K562 (cell line): ENCODE data around the gene PCBP4. TPM values are rescaled to one million over a fixed set of nuclear protein-coding genes. Genes with fewer than 3 reads are reported as not detected.

ENCODE experiments used
- HIVEP1 ChIP-seq: fragments of 250-450 bp; sonication (Bioruptor Pico); IDR thresholded peaks from 2 replicates; pipeline ENCODE4 v1.4.0; 2020; ENCODE audit warnings: mild to moderate bottlenecking
- HMGN3 ChIP-seq: IDR thresholded peaks from 2 replicates; pipeline ENCODE4 v1.6.1; 2011; ENCODE audit warnings: borderline replicate concordance, low read depth, mild to moderate bottlenecking, mixed read lengths, low read length; ENCODE audit not compliant: insufficient read length; ENCODE audit errors: extremely low read depth
- NFIC ChIP-seq: fragments of 450-650 bp; IDR thresholded peaks from 2 replicates; pipeline ENCODE4 v1.6.1; 2017; ENCODE audit warnings: mild to moderate bottlenecking, inconsistent platforms
- NONO ChIP-seq, 2 experiments: fragments of 200-400 bp in 1 of 2; fragments of 450-650 bp in 1 of 2; formaldehyde crosslinking in 1 of 2; IDR thresholded peaks; 2 replicates each; pipeline ENCODE4 v1.6.1; 2017; ENCODE audit warnings: low read depth in 2 of 2, mild to moderate bottlenecking in 2 of 2, moderate library complexity in 2 of 2, low read length in 1 of 2
- PHF21A ChIP-seq: fragments of 450-650 bp; IDR thresholded peaks from 2 replicates; pipeline ENCODE4 v1.6.1; 2017; ENCODE audit warnings: low read depth, borderline replicate concordance
- RBBP5 ChIP-seq: fragments of 200-600 bp; sonication (generic); IDR thresholded peaks from 2 replicates; pipeline ENCODE4 v1.6.1; 2012; ENCODE audit warnings: borderline replicate concordance, mild to moderate bottlenecking, low read length, control low read depth, inconsistent platforms; ENCODE audit not compliant: insufficient read depth, poor library complexity, severe bottlenecking
- WHSC1 ChIP-seq: IDR thresholded peaks from one replicate; pipeline ENCODE4 v1.6.1; 2012; ENCODE audit warnings: low read length, control low read depth, inconsistent platforms
- ZNF253 ChIP-seq: fragments of 250-450 bp; sonication (Bioruptor Pico); conservative IDR thresholded peaks from 2 replicates; pipeline ENCODE4 v1.6.1; 2021; ENCODE audit warnings: mild to moderate bottlenecking
- polyA plus RNA-seq, 8 experiments: library from polyadenylated mRNA; depleted of rRNA in 4 of 8; stranded (reverse) in 5 of 8; unstranded in 3 of 8; fragments of >200 nt; fragmentation: Nextera tagmentation in 2 of 8; fragmentation: Illumina TruSeq in 1 of 8; extraction: Ambion mirVana in 2 of 8; extraction: Trizol in 1 of 8; gene quantifications; 2 replicates each; pipeline versions ENCODE4 v1.2.1 to v1.2.3, GENCODE V29; 2011 to 2014; ENCODE audit warnings: inconsistent platforms in 1 of 8, missing spikeins in 1 of 8
- total RNA-seq, 7 experiments: library from RNA; depleted of rRNA in 6 of 7; stranded (reverse); fragments of >200 nt in 6 of 7; fragmentation: Illumina TruSeq in 2 of 7; extraction: Trizol in 2 of 7; gene quantifications; 2 replicates each; pipeline versions ENCODE4 v1.2.1 to v1.2.3, GENCODE V29; 2011 to 2021; ENCODE audit warnings: low replicate concordance in 1 of 7
- TF ChIP-seq, protein P1 (sequence below): fragments of 450-650 bp; formaldehyde crosslinking; IDR thresholded peaks from 2 replicates; pipeline ENCODE4 v1.4.0; 2022; ENCODE audit warnings: missing genetic modification characterization
- TF ChIP-seq, protein P2 (sequence below): fragments of 450-650 bp; IDR thresholded peaks from 2 replicates; pipeline ENCODE4 v1.6.1; 2016; ENCODE audit warnings: mild to moderate bottlenecking, moderate library complexity
- TF ChIP-seq, protein P3 (sequence below): IDR thresholded peaks from 2 replicates; pipeline ENCODE4 v1.6.1; 2012; ENCODE audit warnings: low read depth, low read length, improper control_type of control experiment, borderline replicate concordance

The PCBP4 gene
- total and polyA plus RNA-seq, 9 of the 15 experiments (the other 6 are each of a cell fraction or from before 2014, with no cell fraction given), result 0.06 to 5.8 (median 2.6) TPM

DNA sequence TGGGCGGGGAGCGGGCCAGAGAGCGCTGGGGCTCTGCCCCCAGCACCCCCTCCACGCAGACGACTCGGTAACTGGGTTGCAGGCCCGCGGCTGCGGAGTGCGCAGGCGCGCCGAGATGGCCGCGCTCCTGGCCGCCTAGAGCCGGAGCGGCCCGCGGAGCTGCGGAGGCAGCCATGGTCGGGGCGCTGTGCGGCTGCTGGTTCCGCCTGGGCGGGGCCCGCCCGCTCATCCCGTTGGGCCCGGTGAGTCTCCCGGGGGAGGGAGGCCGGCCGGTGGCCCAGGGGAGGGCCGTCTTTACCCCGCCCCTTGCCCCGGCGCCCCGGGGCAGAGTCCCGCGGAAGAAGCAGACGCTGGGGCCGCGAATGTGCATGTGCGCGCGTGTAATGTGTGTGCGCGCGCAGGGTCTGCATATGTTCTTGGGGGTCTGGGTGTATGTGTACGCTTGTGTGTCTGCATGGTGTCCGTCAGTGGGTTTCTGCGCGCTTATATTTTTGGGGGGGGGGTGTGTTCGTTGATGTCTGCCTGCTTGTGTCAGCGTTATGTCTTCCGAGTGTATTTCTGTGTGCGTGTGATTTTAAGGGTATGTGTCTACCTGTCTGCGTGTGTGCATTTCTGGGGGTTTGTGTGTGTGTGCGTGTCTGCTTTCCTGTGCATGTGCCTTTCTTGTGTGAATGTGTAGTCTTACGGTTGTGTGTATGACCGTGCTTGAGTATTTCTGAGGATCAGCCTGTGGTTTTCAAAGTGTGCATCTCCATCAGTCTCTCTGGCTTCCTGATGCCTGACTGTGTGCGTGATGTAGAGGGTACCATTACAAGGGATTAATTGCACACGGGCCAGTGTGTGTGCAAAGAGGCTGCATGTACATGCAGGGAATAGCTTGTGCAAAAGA lies 8.0 kb upstream of the PCBP4 start, which contains the start of gene ABHD14A (continued):
- TF ChIP-seq, protein P1, sequence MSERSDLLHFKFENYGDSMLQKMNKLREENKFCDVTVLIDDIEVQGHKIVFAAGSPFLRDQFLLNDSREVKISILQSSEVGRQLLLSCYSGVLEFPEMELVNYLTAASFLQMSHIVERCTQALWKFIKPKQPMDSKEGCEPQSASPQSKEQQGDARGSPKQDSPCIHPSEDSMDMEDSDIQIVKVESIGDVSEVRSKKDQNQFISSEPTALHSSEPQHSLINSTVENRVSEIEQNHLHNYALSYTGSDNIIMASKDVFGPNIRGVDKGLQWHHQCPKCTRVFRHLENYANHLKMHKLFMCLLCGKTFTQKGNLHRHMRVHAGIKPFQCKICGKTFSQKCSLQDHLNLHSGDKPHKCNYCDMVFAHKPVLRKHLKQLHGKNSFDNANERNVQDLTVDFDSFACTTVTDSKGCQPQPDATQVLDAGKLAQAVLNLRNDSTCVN, result peak; percentile 73; the same call in 1 of the 2 replicates
- TF ChIP-seq RBBP5 (peak; percentile 39), PHF21A (0 out of 2 replicates have a peak, but pooled peaks have one; percentile 15), WHSC1 (no peak), ZNF253 (CRISPR knock-in tag) (no peak), NFIC (no peak), NONO (IDR thresholded peaks at IDR 0.05; ENCODE audit: low read depth in 2 of 2, low read length in 1 of 2) (peak in 1 of 2 experiments; percentile 79; a peak in 2 of 4 replicates), HIVEP1 (CRISPR knock-in tag) (no peak), HMGN3 (peak; percentile 70)
- TF ChIP-seq, protein P2, sequence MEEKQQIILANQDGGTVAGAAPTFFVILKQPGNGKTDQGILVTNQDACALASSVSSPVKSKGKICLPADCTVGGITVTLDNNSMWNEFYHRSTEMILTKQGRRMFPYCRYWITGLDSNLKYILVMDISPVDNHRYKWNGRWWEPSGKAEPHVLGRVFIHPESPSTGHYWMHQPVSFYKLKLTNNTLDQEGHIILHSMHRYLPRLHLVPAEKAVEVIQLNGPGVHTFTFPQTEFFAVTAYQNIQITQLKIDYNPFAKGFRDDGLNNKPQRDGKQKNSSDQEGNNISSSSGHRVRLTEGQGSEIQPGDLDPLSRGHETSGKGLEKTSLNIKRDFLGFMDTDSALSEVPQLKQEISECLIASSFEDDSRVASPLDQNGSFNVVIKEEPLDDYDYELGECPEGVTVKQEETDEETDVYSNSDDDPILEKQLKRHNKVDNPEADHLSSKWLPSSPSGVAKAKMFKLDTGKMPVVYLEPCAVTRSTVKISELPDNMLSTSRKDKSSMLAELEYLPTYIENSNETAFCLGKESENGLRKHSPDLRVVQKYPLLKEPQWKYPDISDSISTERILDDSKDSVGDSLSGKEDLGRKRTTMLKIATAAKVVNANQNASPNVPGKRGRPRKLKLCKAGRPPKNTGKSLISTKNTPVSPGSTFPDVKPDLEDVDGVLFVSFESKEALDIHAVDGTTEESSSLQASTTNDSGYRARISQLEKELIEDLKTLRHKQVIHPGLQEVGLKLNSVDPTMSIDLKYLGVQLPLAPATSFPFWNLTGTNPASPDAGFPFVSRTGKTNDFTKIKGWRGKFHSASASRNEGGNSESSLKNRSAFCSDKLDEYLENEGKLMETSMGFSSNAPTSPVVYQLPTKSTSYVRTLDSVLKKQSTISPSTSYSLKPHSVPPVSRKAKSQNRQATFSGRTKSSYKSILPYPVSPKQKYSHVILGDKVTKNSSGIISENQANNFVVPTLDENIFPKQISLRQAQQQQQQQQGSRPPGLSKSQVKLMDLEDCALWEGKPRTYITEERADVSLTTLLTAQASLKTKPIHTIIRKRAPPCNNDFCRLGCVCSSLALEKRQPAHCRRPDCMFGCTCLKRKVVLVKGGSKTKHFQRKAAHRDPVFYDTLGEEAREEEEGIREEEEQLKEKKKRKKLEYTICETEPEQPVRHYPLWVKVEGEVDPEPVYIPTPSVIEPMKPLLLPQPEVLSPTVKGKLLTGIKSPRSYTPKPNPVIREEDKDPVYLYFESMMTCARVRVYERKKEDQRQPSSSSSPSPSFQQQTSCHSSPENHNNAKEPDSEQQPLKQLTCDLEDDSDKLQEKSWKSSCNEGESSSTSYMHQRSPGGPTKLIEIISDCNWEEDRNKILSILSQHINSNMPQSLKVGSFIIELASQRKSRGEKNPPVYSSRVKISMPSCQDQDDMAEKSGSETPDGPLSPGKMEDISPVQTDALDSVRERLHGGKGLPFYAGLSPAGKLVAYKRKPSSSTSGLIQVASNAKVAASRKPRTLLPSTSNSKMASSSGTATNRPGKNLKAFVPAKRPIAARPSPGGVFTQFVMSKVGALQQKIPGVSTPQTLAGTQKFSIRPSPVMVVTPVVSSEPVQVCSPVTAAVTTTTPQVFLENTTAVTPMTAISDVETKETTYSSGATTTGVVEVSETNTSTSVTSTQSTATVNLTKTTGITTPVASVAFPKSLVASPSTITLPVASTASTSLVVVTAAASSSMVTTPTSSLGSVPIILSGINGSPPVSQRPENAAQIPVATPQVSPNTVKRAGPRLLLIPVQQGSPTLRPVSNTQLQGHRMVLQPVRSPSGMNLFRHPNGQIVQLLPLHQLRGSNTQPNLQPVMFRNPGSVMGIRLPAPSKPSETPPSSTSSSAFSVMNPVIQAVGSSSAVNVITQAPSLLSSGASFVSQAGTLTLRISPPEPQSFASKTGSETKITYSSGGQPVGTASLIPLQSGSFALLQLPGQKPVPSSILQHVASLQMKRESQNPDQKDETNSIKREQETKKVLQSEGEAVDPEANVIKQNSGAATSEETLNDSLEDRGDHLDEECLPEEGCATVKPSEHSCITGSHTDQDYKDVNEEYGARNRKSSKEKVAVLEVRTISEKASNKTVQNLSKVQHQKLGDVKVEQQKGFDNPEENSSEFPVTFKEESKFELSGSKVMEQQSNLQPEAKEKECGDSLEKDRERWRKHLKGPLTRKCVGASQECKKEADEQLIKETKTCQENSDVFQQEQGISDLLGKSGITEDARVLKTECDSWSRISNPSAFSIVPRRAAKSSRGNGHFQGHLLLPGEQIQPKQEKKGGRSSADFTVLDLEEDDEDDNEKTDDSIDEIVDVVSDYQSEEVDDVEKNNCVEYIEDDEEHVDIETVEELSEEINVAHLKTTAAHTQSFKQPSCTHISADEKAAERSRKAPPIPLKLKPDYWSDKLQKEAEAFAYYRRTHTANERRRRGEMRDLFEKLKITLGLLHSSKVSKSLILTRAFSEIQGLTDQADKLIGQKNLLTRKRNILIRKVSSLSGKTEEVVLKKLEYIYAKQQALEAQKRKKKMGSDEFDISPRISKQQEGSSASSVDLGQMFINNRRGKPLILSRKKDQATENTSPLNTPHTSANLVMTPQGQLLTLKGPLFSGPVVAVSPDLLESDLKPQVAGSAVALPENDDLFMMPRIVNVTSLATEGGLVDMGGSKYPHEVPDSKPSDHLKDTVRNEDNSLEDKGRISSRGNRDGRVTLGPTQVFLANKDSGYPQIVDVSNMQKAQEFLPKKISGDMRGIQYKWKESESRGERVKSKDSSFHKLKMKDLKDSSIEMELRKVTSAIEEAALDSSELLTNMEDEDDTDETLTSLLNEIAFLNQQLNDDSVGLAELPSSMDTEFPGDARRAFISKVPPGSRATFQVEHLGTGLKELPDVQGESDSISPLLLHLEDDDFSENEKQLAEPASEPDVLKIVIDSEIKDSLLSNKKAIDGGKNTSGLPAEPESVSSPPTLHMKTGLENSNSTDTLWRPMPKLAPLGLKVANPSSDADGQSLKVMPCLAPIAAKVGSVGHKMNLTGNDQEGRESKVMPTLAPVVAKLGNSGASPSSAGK, result no peak
- TF ChIP-seq, protein P3, sequence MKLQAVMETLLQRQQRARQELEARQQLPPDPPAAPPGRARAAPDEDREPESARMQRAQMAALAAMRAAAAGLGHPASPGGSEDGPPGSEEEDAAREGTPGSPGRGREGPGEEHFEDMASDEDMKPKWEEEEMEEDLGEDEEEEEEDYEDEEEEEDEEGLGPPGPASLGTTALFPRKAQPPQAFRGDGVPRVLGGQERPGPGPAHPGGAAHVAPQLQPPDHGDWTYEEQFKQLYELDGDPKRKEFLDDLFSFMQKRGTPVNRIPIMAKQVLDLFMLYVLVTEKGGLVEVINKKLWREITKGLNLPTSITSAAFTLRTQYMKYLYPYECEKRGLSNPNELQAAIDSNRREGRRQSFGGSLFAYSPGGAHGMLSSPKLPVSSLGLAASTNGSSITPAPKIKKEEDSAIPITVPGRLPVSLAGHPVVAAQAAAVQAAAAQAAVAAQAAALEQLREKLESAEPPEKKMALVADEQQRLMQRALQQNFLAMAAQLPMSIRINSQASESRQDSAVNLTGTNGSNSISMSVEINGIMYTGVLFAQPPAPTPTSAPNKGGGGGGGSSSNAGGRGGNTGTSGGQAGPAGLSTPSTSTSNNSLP, result no peak
